ENCODE data around the gene ANGEL1. TPM values are rescaled to one million over a fixed set of nuclear protein-coding genes. Genes with fewer than 3 reads are reported as not detected.
A peak's percentile ranks its signal among the peaks of the same experiment; 100 is the strongest.

The ANGEL1 gene
- total and polyA plus RNA-seq, 4 donors: 5.2 to 15.9 (median 9.6) TPM

DNA sequence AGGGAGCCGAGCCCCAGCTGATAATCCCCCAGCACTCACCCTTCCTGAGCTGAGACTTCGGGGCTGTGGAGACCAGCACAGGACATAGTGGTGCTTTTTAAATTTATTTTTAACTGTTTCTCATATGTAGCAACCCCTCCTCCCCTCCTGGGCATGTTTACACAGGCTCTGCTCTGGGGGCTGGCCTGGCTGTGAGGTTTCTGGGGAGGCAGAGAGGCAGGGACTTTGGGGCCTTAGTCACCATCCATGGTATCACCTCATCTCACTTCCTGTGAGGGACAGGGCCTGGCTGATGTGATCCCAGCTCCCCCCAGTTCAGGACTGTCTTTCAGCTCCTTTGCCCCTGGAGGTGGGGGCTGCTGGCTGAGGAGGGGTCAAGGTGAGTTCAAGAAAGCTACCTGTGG is 31.0 kb downstream of the ANGEL1 start:
- WGBS: 86% methylated on average over 2 of the region's 2 CpGs
- Histone ChIP-seq H3K4me1 (ENCODE audit: control insufficient read depth in 4 of 4, insufficient read depth in 4 of 4, low read length in 3 of 4) (peaks cover 0 to 5% (median 0%) of the 10 kb centered on the region in 4 donors), H3K9me3 (ENCODE audit: control insufficient read depth in 4 of 4, low read length in 3 of 4) (no peaks in the 10 kb centered on the region), H3K27me3 (ENCODE audit: control insufficient read depth in 4 of 4, insufficient read depth in 4 of 4, low read length in 3 of 4) (no peaks in the 10 kb centered on the region), H3K36me3 (ENCODE audit: control insufficient read depth in 4 of 4, insufficient read depth in 3 of 4, low read depth in 1 of 4, low read length in 3 of 4) (peaks cover 0 to 27% (median 12%) of the 10 kb centered on the region in 4 donors), H3K4me3 (ENCODE audit: low read depth in 1 of 3, low read length in 3 of 3) (no peak overlapping the region), H3K9ac (ENCODE audit: low read depth in 1 of 2, low read length in 2 of 2) (no peak overlapping the region), H3K27ac (ENCODE audit: low read depth in 1 of 2, low read length in 2 of 2) (no peak overlapping the region)
- no peak for TF ChIP-seq HNF4G (IDR thresholded peaks at IDR 0.05)
- no peak for TF ChIP-seq HNF4A (conservative IDR thresholded peaks at IDR 0.05)
- no peak for TF ChIP-seq FOXA1 (IDR thresholded peaks at IDR 0.05)
- TF ChIP-seq, protein P1, sequence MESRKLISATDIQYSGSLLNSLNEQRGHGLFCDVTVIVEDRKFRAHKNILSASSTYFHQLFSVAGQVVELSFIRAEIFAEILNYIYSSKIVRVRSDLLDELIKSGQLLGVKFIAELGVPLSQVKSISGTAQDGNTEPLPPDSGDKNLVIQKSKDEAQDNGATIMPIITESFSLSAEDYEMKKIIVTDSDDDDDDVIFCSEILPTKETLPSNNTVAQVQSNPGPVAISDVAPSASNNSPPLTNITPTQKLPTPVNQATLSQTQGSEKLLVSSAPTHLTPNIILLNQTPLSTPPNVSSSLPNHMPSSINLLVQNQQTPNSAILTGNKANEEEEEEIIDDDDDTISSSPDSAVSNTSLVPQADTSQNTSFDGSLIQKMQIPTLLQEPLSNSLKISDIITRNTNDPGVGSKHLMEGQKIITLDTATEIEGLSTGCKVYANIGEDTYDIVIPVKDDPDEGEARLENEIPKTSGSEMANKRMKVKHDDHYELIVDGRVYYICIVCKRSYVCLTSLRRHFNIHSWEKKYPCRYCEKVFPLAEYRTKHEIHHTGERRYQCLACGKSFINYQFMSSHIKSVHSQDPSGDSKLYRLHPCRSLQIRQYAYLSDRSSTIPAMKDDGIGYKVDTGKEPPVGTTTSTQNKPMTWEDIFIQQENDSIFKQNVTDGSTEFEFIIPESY (IDR thresholded peaks at IDR 0.05): no peak
- DNase-seq (ENCODE audit: low spot score): no peak

DNA sequence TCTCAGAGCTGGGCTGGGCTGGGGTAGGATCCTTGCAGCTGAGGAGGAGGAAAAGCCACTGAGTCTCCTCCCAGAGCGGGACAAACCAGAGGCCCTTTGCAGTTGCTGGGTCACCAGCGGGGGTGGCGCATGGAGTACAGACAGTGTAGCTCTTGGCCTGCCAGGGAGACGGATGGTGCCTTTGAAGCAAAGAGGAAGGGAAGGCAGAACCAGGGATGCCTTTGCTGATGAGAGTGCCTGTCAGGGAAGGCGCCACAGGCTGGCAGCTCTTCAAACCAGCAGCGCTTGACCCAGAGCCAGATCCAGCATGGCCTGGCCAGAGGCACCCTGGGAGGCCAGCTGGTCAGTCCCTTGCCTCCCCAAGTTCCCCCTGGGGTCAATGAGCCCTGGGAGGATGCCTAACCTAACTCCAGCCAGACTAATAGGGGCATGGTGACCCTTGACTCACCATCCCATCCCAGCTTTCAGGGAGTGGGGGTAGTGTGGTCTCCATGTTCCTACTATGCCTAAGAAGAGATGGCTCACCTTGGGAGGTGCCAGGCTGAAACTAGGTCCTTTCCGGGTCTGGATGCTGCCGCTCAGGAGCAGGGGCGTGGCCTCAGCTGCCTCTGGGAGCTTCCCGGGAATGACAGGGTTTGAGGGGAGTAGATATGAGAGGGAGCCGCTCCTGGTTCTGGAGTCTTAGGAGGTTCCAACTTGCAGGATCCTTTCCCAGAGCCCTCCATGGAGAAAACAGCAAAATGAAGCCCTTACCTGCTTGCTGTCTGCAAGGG is 31.6 kb downstream of the ANGEL1 start:
- peaks cover 0 to 5% (median 0%) of the 10 kb centered on the region in 4 donors for H3K4me1 ChIP-seq (ENCODE audit: control insufficient read depth in 4 of 4, insufficient read depth in 4 of 4, low read length in 3 of 4)
- no peak overlapping the region for H3K9ac ChIP-seq (ENCODE audit: low read depth in 1 of 2, low read length in 2 of 2)
- H3K4me3 ChIP-seq (ENCODE audit: low read depth in 1 of 3, low read length in 3 of 3): no peak overlapping the region
- no peak for DNase-seq (ENCODE audit: low spot score)
- H3K9me3 ChIP-seq (ENCODE audit: control insufficient read depth in 4 of 4, low read length in 3 of 4): no peaks in the 10 kb centered on the region
- TF ChIP-seq HNF4A (conservative IDR thresholded peaks at IDR 0.05) (no peak), RAD21 (IDR thresholded peaks at IDR 0.05) (no peak), TAF1 (conservative IDR thresholded peaks at IDR 0.05) (no peak), RXRA (IDR thresholded peaks at IDR 0.05) (peak in 1 of 2 donors; percentile 33), EGR1 (IDR thresholded peaks at IDR 0.05; ENCODE audit: low read depth in 2 of 2) (no peak), SP1 (IDR thresholded peaks at IDR 0.05) (peak; percentile 6)
- TF ChIP-seq, protein P2, sequence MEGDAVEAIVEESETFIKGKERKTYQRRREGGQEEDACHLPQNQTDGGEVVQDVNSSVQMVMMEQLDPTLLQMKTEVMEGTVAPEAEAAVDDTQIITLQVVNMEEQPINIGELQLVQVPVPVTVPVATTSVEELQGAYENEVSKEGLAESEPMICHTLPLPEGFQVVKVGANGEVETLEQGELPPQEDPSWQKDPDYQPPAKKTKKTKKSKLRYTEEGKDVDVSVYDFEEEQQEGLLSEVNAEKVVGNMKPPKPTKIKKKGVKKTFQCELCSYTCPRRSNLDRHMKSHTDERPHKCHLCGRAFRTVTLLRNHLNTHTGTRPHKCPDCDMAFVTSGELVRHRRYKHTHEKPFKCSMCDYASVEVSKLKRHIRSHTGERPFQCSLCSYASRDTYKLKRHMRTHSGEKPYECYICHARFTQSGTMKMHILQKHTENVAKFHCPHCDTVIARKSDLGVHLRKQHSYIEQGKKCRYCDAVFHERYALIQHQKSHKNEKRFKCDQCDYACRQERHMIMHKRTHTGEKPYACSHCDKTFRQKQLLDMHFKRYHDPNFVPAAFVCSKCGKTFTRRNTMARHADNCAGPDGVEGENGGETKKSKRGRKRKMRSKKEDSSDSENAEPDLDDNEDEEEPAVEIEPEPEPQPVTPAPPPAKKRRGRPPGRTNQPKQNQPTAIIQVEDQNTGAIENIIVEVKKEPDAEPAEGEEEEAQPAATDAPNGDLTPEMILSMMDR (IDR thresholded peaks at IDR 0.05; ENCODE audit: low read depth, low read length, missing input control): no peak
- TF ChIP-seq, protein P3, sequence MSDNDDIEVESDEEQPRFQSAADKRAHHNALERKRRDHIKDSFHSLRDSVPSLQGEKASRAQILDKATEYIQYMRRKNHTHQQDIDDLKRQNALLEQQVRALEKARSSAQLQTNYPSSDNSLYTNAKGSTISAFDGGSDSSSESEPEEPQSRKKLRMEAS (IDR thresholded peaks at IDR 0.05): no peak
- TF ChIP-seq, protein P1 (IDR thresholded peaks at IDR 0.05): no peak
- H3K27ac ChIP-seq (ENCODE audit: low read depth in 1 of 2, low read length in 2 of 2): no peak overlapping the region
- 85% methylated on average over 11 of the region's 11 CpGs for WGBS
- peaks cover 0 to 24% (median 9%) of the 10 kb centered on the region in 4 donors for H3K36me3 ChIP-seq (ENCODE audit: control insufficient read depth in 4 of 4, insufficient read depth in 3 of 4, low read depth in 1 of 4, low read length in 3 of 4)
- H3K27me3 ChIP-seq (ENCODE audit: control insufficient read depth in 4 of 4, insufficient read depth in 4 of 4, low read length in 3 of 4): no peaks in the 10 kb centered on the region

Measured in liver (tissue), 9 donors.